NCI-H1417 treated with DMSO at 0.1 percent for 48 hours (cell line): ENCODE data around the gene HIF1A.
"Not testable (repeated sequence)": the region's sequence is repeated elsewhere in the genome, so short reads cannot be mapped to it uniquely, and the experiment has no call there.

Experiments used
- DNase-seq: peaks from one replicate; lab custom pipeline; 2025; lab: John Stamatoyannopoulos, UW

The HIF1A gene

DNA sequence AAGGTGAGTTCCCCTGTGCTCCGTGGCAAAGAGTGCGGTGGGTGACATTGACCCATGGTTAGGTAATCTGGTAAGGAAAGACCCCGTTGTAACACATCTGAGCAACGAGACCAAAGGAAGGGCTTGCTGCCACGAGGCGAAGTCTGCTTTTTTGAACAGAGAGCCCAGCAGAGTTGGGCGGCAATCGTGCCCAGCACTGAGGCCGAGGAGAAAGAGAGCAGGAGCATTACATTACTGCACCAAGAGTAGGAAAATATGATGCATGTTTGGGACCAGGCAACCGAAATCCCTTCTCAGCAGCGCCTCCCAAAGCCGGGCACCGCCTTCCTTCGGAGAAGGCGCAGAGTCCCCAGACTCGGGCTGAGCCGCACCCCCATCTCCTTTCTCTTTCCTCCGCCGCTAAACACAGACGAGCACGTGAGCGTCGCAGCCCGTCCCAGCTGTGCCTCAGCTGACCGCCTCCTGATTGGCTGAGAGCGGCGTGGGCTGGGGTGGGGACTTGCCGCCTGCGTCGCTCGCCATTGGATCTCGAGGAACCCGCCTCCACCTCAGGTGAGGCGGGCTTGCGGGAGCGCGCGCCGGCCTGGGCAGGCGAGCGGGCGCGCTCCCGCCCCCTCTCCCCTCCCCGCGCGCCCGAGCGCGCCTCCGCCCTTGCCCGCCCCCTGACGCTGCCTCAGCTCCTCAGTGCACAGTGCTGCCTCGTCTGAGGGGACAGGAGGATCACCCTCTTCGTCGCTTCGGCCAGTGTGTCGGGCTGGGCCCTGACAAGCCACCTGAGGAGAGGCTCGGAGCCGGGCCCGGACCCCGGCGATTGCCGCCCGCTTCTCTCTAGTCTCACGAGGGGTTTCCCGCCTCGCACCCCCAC lies at the start of gene HIF1A:
Gene HIF1A (plus strand): TSS at position 684 of the 865 bp plus-strand sequence. CDS start 292 bp downstream, outside the sequence.
- peak; percentile 86 for DNase-seq

GRCh38 chr14:61646366-61647116 lies 48.8 kb upstream of the HIF1A start:
- DNase-seq = no peak

DNA sequence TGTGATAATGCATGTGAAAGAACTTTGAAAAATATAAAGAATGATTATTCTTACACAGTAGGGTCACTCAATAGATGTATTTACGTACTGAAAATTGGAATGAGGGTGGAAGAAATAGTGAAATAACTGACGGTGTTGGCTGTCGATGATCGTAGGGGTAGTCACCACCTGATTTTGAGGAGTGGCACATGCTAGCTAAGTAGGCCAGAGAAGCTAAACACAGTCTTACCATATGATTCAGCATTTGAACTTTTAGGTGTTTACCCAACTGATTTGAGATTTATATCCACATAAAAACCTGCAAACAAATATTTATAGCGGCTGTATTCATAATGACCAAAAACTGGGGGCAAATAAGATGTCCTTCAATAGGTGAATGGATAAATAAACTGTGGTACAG lies 47.6 kb upstream of the HIF1A start:
- no peak for DNase-seq

- DNase-seq = no peak
Measured at GRCh38 chr14:61648377-61648776, 46.9 kb upstream of the HIF1A start.

- no peak for DNase-seq
Measured at GRCh38 chr14:61649283-61649682, 46.0 kb upstream of the HIF1A start.

- DNase-seq = no peak
Measured at GRCh38 chr14:61651355-61651754, 44.0 kb upstream of the HIF1A start.

GRCh38 chr14:61652526-61653262 lies 42.6 kb upstream of the HIF1A start:
- DNase-seq = no peak

- DNase-seq = no peak
Measured at GRCh38 chr14:61653507-61653906, 41.8 kb upstream of the HIF1A start.

DNA sequence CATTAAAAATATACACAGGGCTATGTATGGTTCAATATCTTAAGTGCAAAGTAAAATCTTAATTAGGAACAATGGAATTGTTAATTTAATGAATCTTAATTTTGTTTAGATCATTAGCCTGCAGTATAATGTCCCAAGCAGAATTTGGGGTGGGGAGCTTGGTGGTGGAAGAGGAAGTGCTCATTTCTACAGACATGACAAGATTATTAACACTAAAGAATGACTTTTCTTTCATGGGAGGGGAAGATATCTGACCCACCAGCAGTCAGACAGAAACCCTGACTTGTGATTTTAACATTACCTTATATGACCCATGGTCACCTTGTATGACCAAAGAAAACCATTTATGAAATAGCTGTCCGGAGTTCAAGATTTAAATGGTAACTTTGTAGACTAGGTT lies 41.3 kb upstream of the HIF1A start:
- no peak for DNase-seq

- DNase-seq = no peak
Measured at GRCh38 chr14:61655777-61656176, 39.5 kb upstream of the HIF1A start.

GRCh38 chr14:61656341-61656740 lies 39.0 kb upstream of the HIF1A start:
- DNase-seq = no peak

DNA sequence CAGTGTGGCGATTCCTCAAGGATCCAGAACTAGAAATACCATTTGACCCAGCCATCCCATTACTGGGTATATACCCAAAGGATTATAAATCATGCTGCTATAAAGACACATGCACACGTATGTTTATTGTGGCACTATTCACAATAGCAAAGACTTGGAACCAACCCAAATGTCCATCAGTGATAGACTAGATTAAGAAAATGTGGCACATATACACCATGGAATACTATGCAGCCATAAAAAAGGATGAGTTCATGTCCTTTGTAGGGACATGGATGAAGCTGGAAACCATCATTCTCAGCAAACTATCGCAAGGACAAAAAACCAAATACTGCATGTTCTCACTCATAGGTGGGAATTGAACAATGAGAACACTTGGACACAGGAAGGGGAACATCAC lies 37.2 kb upstream of the HIF1A start:
- not testable (repeated sequence) for DNase-seq

DNA sequence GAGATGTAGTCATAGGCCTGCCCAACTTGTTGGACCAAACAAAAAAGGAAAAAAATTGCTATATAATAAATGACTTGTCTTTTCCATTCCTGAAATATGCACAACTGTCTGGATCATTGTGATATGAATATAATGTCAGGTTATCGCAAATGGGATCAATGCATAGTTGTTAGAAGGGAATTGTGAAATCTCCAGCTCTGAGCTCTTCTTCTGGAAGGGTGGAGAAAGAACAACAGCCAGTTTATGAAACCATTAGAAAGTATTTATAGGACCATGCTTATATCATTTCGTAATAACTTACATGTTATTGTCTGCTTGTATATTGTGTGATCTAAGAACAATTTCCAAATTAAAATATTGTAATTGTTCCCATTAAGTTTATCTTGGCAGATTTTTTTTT lies 35.7 kb upstream of the HIF1A start:
- DNase-seq = no peak

DNA sequence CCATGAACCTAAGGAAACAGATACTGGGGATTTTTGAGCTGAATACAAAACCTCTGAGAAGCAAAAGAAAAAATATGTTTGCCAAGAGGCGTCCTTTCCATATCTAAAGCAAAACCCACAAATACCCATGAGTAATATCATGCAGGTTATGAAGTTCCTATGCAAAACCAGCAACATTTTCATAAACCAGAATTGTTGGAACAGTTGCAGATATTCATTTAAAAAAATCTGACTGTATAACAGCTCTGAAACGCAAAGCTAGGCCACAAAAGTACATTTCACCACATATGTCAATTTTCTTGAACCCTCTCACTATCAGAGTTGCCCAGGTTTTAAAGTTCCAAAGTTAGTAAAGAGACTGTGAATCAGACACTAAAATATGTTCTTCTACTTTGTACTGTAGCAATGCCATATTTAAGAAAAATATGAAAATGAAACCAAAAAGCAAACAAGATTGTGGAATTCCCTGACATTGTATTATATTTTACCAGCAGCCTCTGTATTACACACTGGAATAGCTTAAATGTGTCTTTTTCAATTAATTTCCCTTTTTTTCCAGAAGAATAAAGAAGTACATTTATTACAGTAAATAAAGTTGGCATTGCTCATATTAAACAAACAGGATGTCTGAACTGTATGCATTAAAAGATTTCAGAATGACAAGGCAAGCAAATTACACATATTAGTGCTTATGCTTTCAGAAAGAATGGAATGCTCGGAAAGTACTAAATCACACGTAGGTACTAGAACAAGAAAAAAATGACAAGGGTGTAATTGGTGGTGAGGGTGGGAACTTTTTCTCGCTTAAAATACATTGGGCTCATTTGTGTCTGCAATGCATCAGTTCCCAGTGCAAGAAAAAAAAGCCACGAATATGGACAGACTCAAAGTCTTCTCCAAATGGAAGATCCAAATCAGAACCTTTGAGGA lies 33.6 kb upstream of the HIF1A start:
- no peak for DNase-seq

GRCh38 chr14:61662437-61663311 lies 32.6 kb upstream of the HIF1A start:
- DNase-seq = no peak

DNA sequence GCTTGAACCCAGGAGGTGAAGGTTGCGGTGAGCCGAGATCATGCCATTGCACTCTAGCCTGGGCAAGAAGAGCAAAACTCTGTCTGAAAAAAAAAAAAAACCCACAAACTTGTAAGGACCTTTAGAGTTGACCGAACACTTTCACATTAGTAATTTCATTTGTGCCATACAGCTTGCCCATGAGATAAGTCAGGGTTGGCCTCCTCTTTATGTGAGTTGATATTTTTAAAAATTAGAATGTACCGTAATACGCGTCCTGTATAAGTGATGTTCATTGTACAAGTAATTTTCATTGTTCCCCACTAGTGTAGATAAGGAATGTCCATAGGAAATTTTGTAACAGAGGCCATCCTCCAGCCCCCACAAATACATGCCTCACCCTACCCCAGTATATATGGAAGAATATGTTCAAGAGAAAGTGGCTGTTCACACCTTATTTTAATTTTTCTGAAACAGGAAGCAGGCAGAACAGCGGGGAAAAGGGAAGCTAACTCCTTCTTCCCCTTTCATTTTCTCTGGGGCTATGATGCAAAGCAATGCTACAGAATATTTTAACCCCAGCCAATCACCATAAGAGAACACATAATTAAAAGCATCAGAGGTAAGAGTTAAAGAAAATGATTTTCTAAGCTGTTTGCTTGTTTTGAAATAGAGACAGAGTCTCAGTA lies 31.9 kb upstream of the HIF1A start:
- DNase-seq = no peak

DNA sequence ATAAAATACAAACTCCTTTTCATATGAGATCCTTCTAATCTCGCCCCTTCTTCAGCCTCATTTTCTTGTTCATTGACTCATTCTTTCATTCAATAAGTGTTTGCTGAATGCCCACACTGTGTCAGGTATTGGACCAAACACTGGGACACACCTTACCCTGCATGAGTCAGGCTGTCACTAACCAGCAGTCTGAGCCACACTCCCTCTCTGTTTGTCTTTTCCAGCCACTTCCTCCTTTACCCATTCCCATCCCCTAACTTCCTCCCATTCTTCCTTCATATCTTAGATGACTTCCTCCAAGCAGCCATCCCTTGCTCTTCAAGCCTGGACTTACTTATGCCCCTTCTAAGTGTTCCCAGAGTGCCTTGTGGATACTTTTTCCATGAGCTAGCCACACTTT lies 27.0 kb upstream of the HIF1A start:
- DNase-seq = no peak

DNA sequence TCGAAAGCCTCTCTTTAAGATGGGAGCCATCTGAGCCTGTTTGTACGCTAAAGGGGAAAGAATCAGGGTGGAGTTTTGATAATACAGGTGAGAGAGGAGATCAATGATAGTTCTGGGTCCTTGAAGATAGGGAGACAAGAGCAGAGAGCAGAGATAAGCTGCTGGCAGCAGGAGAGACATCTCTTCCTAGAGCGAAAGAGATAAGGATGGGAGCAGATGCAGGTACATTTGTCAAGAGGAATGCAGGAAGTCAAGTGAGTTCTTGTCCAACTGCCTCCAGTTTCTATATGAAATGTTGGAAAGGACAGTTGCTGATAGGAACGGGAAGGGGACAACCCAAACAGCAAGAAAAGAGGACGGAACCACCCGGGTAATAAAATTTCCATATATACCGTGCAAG lies 24.7 kb upstream of the HIF1A start:
- DNase-seq = no peak

DNA sequence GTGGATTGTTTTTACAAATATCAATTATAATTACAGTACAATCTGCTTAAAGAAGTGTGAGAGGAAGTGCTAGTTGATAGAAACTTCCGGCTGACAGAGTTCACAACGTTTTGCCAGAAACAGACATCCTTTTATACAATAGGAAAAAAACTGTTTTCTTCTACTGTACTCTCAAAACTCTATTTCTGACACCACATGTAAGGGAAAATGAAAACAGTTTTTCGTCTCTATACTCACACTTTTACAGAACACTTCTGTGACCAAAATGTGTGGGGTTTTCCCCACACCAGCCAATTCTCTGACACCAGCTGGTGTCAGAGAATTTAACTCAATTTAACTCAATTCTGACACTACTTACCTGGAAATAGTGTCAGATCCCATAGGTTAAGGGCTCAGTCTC lies 24.2 kb upstream of the HIF1A start:
- no peak for DNase-seq

- DNase-seq = no peak
Measured at GRCh38 chr14:61672796-61673195, 22.5 kb upstream of the HIF1A start.
